Measurements from ENCODE around the gene GPI. TPM values are rescaled to one million over a fixed set of nuclear protein-coding genes. Genes with fewer than 3 reads are reported as not detected.

The GPI gene
- total RNA-seq, 2 donors from 2014 or later = 106 to 188 TPM

DNA sequence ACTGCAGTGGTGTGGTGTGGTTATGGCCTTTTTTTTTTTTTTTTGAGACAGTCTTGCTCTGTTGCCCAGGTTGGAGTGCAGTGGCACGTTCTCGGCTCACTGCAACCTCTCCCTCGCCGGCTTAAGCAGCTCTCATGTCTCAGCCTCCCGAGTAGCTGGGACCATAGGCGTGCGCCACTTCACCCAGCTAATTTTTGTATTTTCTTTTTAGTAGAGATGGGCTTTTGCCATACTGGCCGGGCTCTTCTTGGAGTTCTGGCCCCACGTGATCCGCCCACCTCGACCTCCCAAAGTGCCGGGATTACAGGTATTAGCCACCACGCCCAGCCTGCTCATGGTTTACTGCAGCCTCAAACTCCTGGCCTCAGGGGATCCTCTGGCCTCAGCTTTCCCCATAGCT is 46.2 kb downstream of the GPI start:
- Histone ChIP-seq H3K4me1 (replicated peaks) (no peaks in the 10 kb centered on the region), H3K27me3 (replicated peaks; ENCODE audit: insufficient read depth) (no peaks in the 10 kb centered on the region), H3K36me3 (no peaks in the 10 kb centered on the region), H3K4me3 (no peak overlapping the region), H3K27ac (no peak overlapping the region), H3K9me3 (no peaks in the 10 kb centered on the region)
- no peak for TF ChIP-seq POLR2AphosphoS5 (IDR thresholded peaks at IDR 0.05)
- TF ChIP-seq, protein P1, sequence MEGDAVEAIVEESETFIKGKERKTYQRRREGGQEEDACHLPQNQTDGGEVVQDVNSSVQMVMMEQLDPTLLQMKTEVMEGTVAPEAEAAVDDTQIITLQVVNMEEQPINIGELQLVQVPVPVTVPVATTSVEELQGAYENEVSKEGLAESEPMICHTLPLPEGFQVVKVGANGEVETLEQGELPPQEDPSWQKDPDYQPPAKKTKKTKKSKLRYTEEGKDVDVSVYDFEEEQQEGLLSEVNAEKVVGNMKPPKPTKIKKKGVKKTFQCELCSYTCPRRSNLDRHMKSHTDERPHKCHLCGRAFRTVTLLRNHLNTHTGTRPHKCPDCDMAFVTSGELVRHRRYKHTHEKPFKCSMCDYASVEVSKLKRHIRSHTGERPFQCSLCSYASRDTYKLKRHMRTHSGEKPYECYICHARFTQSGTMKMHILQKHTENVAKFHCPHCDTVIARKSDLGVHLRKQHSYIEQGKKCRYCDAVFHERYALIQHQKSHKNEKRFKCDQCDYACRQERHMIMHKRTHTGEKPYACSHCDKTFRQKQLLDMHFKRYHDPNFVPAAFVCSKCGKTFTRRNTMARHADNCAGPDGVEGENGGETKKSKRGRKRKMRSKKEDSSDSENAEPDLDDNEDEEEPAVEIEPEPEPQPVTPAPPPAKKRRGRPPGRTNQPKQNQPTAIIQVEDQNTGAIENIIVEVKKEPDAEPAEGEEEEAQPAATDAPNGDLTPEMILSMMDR (IDR thresholded peaks at IDR 0.05) = no peak
- TF ChIP-seq POLR2A (IDR thresholded peaks at IDR 0.05) = no peak
- no peak for DNase-seq (ENCODE audit: low spot score)
- WGBS = 98% methylated on average over 13 of the region's 13 CpGs
- intact Hi-C loops (cut with DNase I) = no loop called here

DNA sequence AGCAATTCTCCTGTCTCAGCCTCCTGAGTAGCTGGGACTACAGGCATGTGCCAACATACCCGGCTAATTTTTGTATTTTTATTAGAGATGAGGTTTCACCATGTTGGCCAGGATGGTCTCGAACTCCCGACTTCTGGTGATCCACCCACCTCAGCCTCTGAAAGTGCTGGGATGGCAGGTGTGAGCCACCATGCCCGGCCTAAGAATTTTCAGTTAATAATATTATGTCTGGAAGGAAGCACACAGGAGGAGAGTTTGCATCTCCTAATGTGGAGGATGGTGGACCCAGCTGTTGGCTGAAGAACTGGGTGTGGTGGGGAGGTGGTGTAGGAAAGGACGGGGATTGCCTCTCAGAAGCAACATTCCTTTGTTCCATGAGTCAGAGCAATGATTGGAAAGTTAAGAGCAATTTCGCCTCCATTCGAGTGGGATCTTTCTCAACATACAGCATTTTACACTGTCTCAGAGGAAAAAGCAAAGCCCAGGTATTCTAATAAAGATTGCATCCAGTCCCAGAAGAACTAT is 51.1 kb downstream of the GPI start:
- no peak for DNase-seq (ENCODE audit: low spot score)
- 96% methylated on average over 7 of the region's 7 CpGs for WGBS
- Histone ChIP-seq H3K27me3 (replicated peaks; ENCODE audit: insufficient read depth) (no peaks in the 10 kb centered on the region), H3K27ac (no peak overlapping the region), H3K9me3 (no peaks in the 10 kb centered on the region), H3K4me1 (replicated peaks) (no peaks in the 10 kb centered on the region), H3K4me3 (no peak overlapping the region), H3K36me3 (no peaks in the 10 kb centered on the region)
- TF ChIP-seq, protein P1 (IDR thresholded peaks at IDR 0.05) = no peak
- no peak for TF ChIP-seq POLR2AphosphoS5 (IDR thresholded peaks at IDR 0.05)
- TF ChIP-seq POLR2A (IDR thresholded peaks at IDR 0.05) = no peak
- intact Hi-C loops (cut with DNase I) = no loop called here

DNA sequence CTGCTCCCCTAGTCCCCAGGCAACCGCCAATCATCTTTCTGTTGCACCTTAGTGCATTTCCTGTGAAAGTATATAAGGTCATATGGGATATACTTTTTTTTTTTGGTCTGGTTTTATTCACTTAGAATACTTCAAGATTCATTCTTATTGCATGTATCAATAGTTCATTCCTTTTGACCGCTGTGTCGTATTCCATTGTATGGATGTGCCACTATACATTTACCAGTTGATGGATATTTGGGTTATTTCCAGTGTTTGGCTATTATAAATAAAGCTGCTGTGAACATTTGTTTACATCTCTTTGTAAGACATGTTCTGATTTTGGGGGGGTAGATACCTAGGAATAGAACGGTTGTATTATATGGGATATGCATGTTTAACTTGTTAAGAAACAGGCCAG is 53.3 kb downstream of the GPI start:
- TF ChIP-seq POLR2A (IDR thresholded peaks at IDR 0.05) = no peak
- TF ChIP-seq, protein P1 (IDR thresholded peaks at IDR 0.05) = no peak
- TF ChIP-seq POLR2AphosphoS5 (IDR thresholded peaks at IDR 0.05) = no peak
- no peak for DNase-seq (ENCODE audit: low spot score)
- Histone ChIP-seq H3K4me1 (replicated peaks) (no peaks in the 10 kb centered on the region), H3K4me3 (no peak overlapping the region), H3K36me3 (no peaks in the 10 kb centered on the region), H3K27ac (no peak overlapping the region), H3K9me3 (no peaks in the 10 kb centered on the region), H3K27me3 (replicated peaks; ENCODE audit: insufficient read depth) (no peaks in the 10 kb centered on the region)
- intact Hi-C loops (cut with DNase I) = no loop called here
- WGBS = 97% methylated on average over 4 of the region's 4 CpGs

DNA sequence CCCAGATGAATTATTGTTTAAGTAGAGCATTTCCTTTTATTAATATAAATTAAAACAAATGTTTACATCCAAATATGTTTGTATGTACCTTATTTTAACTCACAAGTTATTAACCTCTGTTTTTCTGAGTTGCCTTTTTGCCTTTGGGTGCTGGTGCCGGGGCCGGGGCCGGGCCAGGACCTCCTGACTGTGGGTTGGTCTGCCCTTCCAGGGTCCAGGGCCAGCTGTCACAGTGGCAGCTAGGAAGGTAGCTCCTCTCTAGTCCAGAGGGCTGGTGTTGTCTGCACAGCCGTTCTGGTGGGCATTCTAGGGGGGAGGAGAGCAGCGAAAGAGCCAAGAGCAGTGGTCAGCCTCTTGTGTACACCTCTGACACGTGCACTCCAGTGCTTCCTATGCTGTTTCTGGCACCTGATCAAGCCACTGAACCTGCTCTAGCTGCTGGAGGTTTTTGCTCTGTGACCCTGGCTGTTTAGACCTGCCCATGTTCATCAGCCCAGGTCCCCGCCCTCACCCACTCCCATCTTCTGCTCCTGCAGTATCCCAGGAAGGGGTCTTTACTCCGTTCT is 61.2 kb downstream of the GPI start:
- Histone ChIP-seq H3K36me3 (no peaks in the 10 kb centered on the region), H3K4me3 (no peak overlapping the region), H3K27me3 (replicated peaks; ENCODE audit: insufficient read depth) (no peaks in the 10 kb centered on the region), H3K27ac (no peak overlapping the region), H3K9me3 (no peaks in the 10 kb centered on the region), H3K4me1 (replicated peaks) (no peaks in the 10 kb centered on the region)
- TF ChIP-seq POLR2AphosphoS5 (IDR thresholded peaks at IDR 0.05) = no peak
- TF ChIP-seq, protein P1 (IDR thresholded peaks at IDR 0.05) = no peak
- no peak for TF ChIP-seq POLR2A (IDR thresholded peaks at IDR 0.05)
- no peak for DNase-seq (ENCODE audit: low spot score)
- intact Hi-C loops (cut with DNase I) = loop anchor here (5.0 to 10.0 kb wide), 2 partner anchors 56 to 249 kb away; partner anchors contain the start of genes SCGB2B2, WTIP and ZNF302
- WGBS = 73% methylated on average over 8 of the region's 8 CpGs
